Bronchial epithelial cell (primary cell): ENCODE measurements around the gene RAD50. TPM values are rescaled to one million over a fixed set of nuclear protein-coding genes. Genes with fewer than 3 reads are reported as not detected.

ENCODE experiments used
- DNase-seq: peaks from one replicate; pipeline ENCODE4 v3.0.0-alpha.2; 2010; ENCODE audit warnings: low read depth
- FAIRE-seq: peaks from 2 replicates; lab custom pipeline; 2011; peaks lifted over from hg19 to GRCh38; lab: Jason Lieb, UNC
- H3K27me3 ChIP-seq: 2 replicates; pipeline ENCODE4 v1.5.1; 2011; ENCODE audit warnings: low read length; ENCODE audit not compliant: control insufficient read depth, insufficient read depth
- H3K36me3 ChIP-seq: 2 replicates; pipeline ENCODE4 v1.5.1; 2011; ENCODE audit warnings: low read length; ENCODE audit not compliant: control insufficient read depth, insufficient read depth
- H3K4me3 ChIP-seq: 2 replicates; pipeline ENCODE4 v1.5.1; 2011; ENCODE audit warnings: mild to moderate bottlenecking, low read depth, low read length, control low read depth
- total RNA-seq: library from RNA; depleted of rRNA; stranded (reverse); fragments of >200 nt; gene quantifications from 2 replicates; pipeline ENCODE4 v1.2.1, GENCODE V29; 2014
- TF ChIP-seq, protein P1 (sequence below): IDR thresholded peaks from 2 replicates; pipeline ENCODE4 v1.5.1; 2011; ENCODE audit warnings: mild to moderate bottlenecking, moderate library complexity, low read length, control low read depth, inconsistent platforms; ENCODE audit not compliant: insufficient read depth, severe bottlenecking

The RAD50 gene
- total RNA-seq, 1 donor from 2014 or later, result 29.2 TPM

DNA sequence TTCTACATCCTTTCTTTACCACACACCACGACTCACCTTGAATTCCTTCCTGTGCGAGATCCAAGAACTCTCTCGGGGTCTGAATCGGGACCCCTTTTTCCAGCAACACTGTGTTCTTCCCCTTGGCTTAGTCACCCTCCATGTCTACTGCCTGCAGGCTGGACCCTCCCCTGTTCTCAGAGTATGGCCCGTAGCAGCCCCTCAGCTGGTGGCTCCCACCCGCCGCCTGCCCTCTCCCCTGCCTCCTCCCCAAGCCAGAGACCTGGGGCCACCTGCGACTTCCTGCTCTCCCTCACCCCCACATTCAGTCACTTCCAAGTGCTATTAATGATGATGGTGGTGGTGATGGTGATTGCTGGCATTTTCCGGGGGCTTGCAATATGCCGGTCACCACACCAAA lies 110.5 kb downstream of the RAD50 start:
- no peaks in the 10 kb centered on the region for H3K36me3 ChIP-seq
- H3K27me3 ChIP-seq, result no peaks in the 10 kb centered on the region
- no peak overlapping the region for H3K4me3 ChIP-seq
- no peak for FAIRE-seq
- DNase-seq, result no peak
- TF ChIP-seq, protein P1, sequence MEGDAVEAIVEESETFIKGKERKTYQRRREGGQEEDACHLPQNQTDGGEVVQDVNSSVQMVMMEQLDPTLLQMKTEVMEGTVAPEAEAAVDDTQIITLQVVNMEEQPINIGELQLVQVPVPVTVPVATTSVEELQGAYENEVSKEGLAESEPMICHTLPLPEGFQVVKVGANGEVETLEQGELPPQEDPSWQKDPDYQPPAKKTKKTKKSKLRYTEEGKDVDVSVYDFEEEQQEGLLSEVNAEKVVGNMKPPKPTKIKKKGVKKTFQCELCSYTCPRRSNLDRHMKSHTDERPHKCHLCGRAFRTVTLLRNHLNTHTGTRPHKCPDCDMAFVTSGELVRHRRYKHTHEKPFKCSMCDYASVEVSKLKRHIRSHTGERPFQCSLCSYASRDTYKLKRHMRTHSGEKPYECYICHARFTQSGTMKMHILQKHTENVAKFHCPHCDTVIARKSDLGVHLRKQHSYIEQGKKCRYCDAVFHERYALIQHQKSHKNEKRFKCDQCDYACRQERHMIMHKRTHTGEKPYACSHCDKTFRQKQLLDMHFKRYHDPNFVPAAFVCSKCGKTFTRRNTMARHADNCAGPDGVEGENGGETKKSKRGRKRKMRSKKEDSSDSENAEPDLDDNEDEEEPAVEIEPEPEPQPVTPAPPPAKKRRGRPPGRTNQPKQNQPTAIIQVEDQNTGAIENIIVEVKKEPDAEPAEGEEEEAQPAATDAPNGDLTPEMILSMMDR, result no peak

- TF ChIP-seq, protein P1, result no peak
- no peak for FAIRE-seq
- DNase-seq, result no peak
- no peak overlapping the region for H3K4me3 ChIP-seq
- no peaks in the 10 kb centered on the region for H3K36me3 ChIP-seq
- H3K27me3 ChIP-seq, result no peaks in the 10 kb centered on the region
Observed at GRCh38 chr5:132667761-132668705, 111.3 kb downstream of the RAD50 start.

DNA sequence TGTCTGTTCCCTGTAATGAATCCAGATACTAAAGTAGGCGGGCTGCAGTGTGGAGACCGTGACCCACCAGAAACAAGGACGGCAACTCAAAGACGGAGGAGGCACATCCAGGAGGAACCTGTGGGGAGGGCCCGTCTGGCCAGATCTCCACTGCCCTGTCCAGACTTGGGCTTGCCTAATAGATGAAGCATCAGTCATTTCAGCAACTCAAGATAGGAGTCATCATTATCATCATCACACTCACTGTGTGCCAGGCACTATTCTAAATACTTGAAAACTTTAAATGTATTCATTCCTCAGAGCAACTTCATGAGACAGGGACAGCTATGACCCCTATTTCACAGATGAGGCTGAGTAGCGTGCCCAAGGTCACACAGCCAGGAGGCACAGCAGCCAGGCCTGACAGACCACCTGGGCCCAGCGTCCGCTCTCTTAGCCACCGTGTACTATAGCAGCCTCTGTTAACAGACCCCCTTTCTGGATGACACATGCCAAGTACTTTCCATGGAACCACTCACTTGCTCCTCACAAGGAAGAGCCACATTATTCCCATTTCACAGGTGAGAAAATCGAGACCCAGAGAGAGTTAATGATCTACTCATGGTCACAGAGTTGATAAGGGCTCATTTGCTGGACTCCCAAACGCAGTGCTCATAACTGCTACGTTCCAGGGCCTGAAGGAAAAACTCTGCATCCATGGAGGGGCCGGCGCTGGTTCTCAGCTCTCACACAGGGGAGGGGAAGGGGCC lies 112.1 kb downstream of the RAD50 start:
- no peak overlapping the region for H3K4me3 ChIP-seq
- H3K36me3 ChIP-seq, result no peaks in the 10 kb centered on the region
- H3K27me3 ChIP-seq, result no peaks in the 10 kb centered on the region
- DNase-seq (no peak), FAIRE-seq (no peak)
- TF ChIP-seq, protein P1, result no peak

DNA sequence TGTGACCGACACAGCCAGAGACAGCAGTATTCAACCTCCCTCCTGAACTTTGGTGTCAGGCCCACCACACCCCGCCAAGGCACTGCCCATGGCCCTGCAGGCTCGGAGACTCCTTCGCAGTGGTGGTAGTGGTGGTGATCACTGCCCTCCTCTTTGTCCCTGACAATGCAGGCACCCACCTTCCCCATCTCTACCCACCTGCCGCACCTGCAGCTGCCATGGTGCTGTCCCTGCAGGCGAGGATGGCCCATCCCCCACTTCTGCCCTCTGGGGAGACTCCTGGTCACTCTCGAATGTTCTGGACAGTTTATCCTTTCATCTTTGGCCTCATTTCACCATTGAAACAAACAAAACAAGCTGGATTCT lies 112.7 kb downstream of the RAD50 start:
- no peak for FAIRE-seq
- no peaks in the 10 kb centered on the region for H3K36me3 ChIP-seq
- H3K4me3 ChIP-seq, result no peak overlapping the region
- TF ChIP-seq, protein P1, result no peak
- no peak for DNase-seq
- H3K27me3 ChIP-seq, result no peaks in the 10 kb centered on the region

DNA sequence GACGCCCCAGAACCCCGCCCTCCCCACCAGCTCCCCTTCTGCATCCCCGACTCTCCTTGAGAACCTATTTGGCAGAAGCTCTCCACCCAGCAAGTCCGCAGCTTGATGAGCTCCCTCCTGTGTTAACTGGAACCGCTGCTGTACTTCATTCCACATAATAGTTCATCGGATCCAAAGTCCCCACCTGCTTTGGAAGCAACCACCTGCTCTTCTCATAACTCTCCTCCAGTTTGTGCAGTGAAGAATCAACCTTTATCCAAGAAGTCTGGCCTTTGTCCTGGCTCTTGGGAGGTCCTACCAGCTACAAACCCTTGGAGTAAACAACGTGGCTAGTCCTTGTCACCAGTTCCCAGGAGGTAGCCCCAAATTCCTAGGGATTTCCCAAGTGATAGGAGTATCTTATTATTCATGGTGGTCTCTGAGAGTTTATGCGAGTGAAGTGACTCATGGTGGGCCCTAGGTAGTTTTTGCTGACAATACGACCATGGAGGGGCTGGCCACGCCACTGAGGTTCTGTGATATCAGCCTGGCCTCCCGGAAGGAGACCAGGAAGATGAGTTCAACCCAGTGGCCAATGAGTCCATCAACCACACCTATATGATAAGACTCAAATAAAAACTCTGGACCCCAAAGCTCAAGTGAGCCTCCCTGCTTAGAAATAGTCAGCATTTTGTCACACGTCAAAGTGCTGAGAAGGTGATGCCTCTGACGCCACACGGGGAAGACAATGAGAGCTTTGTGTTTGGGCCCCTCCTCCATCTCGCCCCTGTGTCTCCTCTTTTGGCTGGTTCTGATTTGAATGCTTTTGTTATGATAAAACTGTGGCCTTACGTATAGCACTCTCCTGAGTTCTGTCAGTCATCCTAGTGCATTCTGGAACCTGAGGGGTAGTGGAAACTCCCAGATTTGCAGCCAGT lies 113.4 kb downstream of the RAD50 start:
- FAIRE-seq (no peak), DNase-seq (no peak)
- H3K27me3 ChIP-seq, result no peaks in the 10 kb centered on the region

More for the DNA sequence above, 113.4 kb downstream of the RAD50 start:
- TF ChIP-seq, protein P1, result no peak
- Histone ChIP-seq H3K36me3 (no peaks in the 10 kb centered on the region), H3K4me3 (no peak overlapping the region)
